WTC11 (cell line): ENCODE results near the gene TUBB4B. TPM values are rescaled to one million over a fixed set of nuclear protein-coding genes. Genes with fewer than 3 reads are reported as not detected.

Source experiments
- ATAC-seq: fragments of 200-7000 bp; cut with Tn5 transposase; 2 replicates; pipeline ENCODE4 v1.10.0; 2021; ENCODE audit warnings: mild to moderate bottlenecking, moderate library complexity
- CTCF ChIA-PET: fragments of 300-600 bp; sonication (Branson Sonifier 250); formaldehyde crosslinking; loops from one replicate; lab custom pipeline; 2021; ENCODE audit warnings: antibody characterized with exemption; lab: Charles Lee
- POLR2A ChIA-PET: fragments of 350-600 bp; sonication (Branson Sonifier 250); formaldehyde crosslinking; loops from one replicate; lab custom pipeline; 2021; ENCODE audit warnings: antibody characterized with exemption; lab: Charles Lee
- DNase-seq: peaks from one replicate; pipeline ENCODE4 v3.0.0; 2021; ENCODE audit warnings: low spot score
- H3K27ac Mint-ChIP-seq: 2 replicates; pipeline ENCODE4 v1.8.0; 2021; ENCODE audit warnings: mixed read lengths
- H3K27me3 Mint-ChIP-seq: 2 replicates; pipeline ENCODE4 v1.8.0; 2021; ENCODE audit warnings: low read depth, mild to moderate bottlenecking, moderate library complexity, mixed read lengths
- H3K36me3 Mint-ChIP-seq: 2 replicates; pipeline ENCODE4 v1.8.0; 2021; ENCODE audit warnings: mixed read lengths
- H3K4me1 Mint-ChIP-seq: 2 replicates; pipeline ENCODE4 v1.8.0; 2022; ENCODE audit warnings: mixed read lengths
- H3K4me3 Mint-ChIP-seq: 2 replicates; pipeline ENCODE4 v1.8.0; 2021; ENCODE audit warnings: mild to moderate bottlenecking, moderate library complexity, mixed read lengths
- H3K9me3 Mint-ChIP-seq: 2 replicates; pipeline ENCODE4 v1.8.0; 2021; ENCODE audit warnings: mixed read lengths
- E2F4 ChIP-seq: sonication (generic); formaldehyde crosslinking; IDR thresholded peaks from 2 replicates; pipeline ENCODE4 v1.8.1; 2022; ENCODE audit warnings: low read depth, mild to moderate bottlenecking, moderate library complexity, missing genetic modification reagents, borderline replicate concordance
- ELF4 ChIP-seq: sonication (generic); formaldehyde crosslinking; IDR thresholded peaks from 2 replicates; pipeline ENCODE4 v1.8.1; 2022; ENCODE audit warnings: low read depth, mild to moderate bottlenecking, moderate library complexity, missing genetic modification reagents
- GTF2I ChIP-seq: fragments of 250-450 bp; sonication (Bioruptor Pico); conservative IDR thresholded peaks from 2 replicates; pipeline ENCODE4 v1.4.0; 2021; ENCODE audit warnings: mild to moderate bottlenecking
- JAZF1 ChIP-seq: fragments of 250-450 bp; sonication (Bioruptor Pico); IDR thresholded peaks from 2 replicates; pipeline ENCODE4 v1.9.0; 2021; ENCODE audit warnings: moderate library complexity, mild to moderate bottlenecking, inconsistent platforms
- OVOL2 ChIP-seq: fragments of 250-450 bp; sonication (Bioruptor Pico); IDR thresholded peaks from 2 replicates; pipeline ENCODE4 v1.9.0; 2021; ENCODE audit warnings: mild to moderate bottlenecking, borderline replicate concordance
- PRRX2 ChIP-seq: fragments of 250-450 bp; sonication (Bioruptor Pico); IDR thresholded peaks from 2 replicates; pipeline ENCODE4 v1.8.0; 2021; ENCODE audit warnings: mild to moderate bottlenecking
- RELA ChIP-seq: sonication (generic); formaldehyde crosslinking; IDR thresholded peaks from 2 replicates; pipeline ENCODE4 v1.8.1; 2022; ENCODE audit warnings: missing genetic modification reagents, mild to moderate bottlenecking, borderline replicate concordance
- SP1 ChIP-seq: sonication (generic); formaldehyde crosslinking; conservative IDR thresholded peaks from 2 replicates; pipeline ENCODE4 v1.8.1; 2022; ENCODE audit warnings: missing genetic modification reagents
- TEAD1 ChIP-seq: sonication (generic); formaldehyde crosslinking; IDR thresholded peaks from 2 replicates; pipeline ENCODE4 v1.8.0; 2022; ENCODE audit warnings: mild to moderate bottlenecking, missing genetic modification reagents
- TEAD4 ChIP-seq: sonication (generic); formaldehyde crosslinking; IDR thresholded peaks from 2 replicates; pipeline ENCODE4 v1.8.0; 2022; ENCODE audit warnings: mild to moderate bottlenecking, missing genetic modification reagents
- TP53 ChIP-seq: sonication (generic); formaldehyde crosslinking; IDR thresholded peaks from 2 replicates; pipeline ENCODE4 v1.8.1; 2023; ENCODE audit warnings: mild to moderate bottlenecking, missing genetic modification reagents
- ZBTB21 ChIP-seq: sonication (generic); formaldehyde crosslinking; IDR thresholded peaks from 2 replicates; pipeline ENCODE4 v1.8.1; 2023; ENCODE audit warnings: mild to moderate bottlenecking, missing genetic modification reagents, borderline replicate concordance
- ZNF138 ChIP-seq: sonication (generic); formaldehyde crosslinking; conservative IDR thresholded peaks from 2 replicates; pipeline ENCODE4 v1.8.1; 2022; ENCODE audit warnings: mild to moderate bottlenecking, moderate library complexity, missing genetic modification reagents
- ZNF416 ChIP-seq: fragments of 250-450 bp; sonication (Bioruptor Pico); IDR thresholded peaks from 2 replicates; pipeline ENCODE4 v1.9.0; 2021; ENCODE audit warnings: mild to moderate bottlenecking, inconsistent platforms
- ZNF512 ChIP-seq: sonication (generic); formaldehyde crosslinking; IDR thresholded peaks from 2 replicates; pipeline ENCODE4 v1.8.1; 2022; ENCODE audit warnings: missing genetic modification reagents, borderline replicate concordance
- total RNA-seq: library from RNA; stranded (reverse); gene quantifications from 3 replicates; pipeline ENCODE4 v1.2.3, GENCODE V29; 2021
- TF ChIP-seq, protein P1 (sequence below): fragments of 250-450 bp; sonication (Bioruptor Pico); IDR thresholded peaks from 2 replicates; pipeline ENCODE4 v1.8.0; 2021; ENCODE audit warnings: mild to moderate bottlenecking
- TF ChIP-seq, protein P2 (sequence below): fragments of 250-450 bp; sonication (Bioruptor Pico); IDR thresholded peaks from 2 replicates; pipeline ENCODE4 v1.9.0; 2021; ENCODE audit warnings: mild to moderate bottlenecking, borderline replicate concordance
- TF ChIP-seq, protein P3 (sequence below): fragments of 250-450 bp; sonication (Bioruptor Pico); conservative IDR thresholded peaks from 2 replicates; pipeline ENCODE4 v1.9.0; 2021; ENCODE audit warnings: mild to moderate bottlenecking
- TF ChIP-seq, protein P4 (sequence below): sonication (generic); formaldehyde crosslinking; IDR thresholded peaks from 2 replicates; pipeline ENCODE4 v1.8.1; 2023; ENCODE audit warnings: mild to moderate bottlenecking, missing genetic modification reagents

Gene TUBB4B
- total RNA-seq, 1 experiment from 2014 or later = 375 TPM

- H3K27me3 Mint-ChIP-seq = no peaks in the 10 kb centered on the region
- peak overlapping the region; percentile 49; the same call in 1 of the 2 replicates for H3K27ac Mint-ChIP-seq
- CTCF ChIA-PET = interaction anchor here (0.5 to 4.4 kb wide), 6 partner anchors 12 to 136 kb away, joined by 3 to 28 read pairs (median 4); no protein-coding TSS in a partner anchor
- H3K4me1 Mint-ChIP-seq = peaks cover 25% of the 10 kb centered on the region
- no peak for DNase-seq
- H3K36me3 Mint-ChIP-seq = peaks cover 13% of the 10 kb centered on the region
- ATAC-seq = no peak
- no peaks in the 10 kb centered on the region for H3K9me3 Mint-ChIP-seq
- TF ChIP-seq PRRX2 (CRISPR knock-in tag) (no peak), GTF2I (CRISPR knock-in tag) (no peak), ELF4 (CRISPR knock-in tag) (no peak), E2F4 (CRISPR knock-in tag) (no peak), JAZF1 (no peak), ZBTB21 (CRISPR knock-in tag) (no peak), ZNF416 (CRISPR knock-in tag) (no peak), TEAD1 (CRISPR knock-in tag) (no peak), OVOL2 (CRISPR knock-in tag) (no peak), TP53 (CRISPR knock-in tag) (no peak)
- TF ChIP-seq, protein P1, sequence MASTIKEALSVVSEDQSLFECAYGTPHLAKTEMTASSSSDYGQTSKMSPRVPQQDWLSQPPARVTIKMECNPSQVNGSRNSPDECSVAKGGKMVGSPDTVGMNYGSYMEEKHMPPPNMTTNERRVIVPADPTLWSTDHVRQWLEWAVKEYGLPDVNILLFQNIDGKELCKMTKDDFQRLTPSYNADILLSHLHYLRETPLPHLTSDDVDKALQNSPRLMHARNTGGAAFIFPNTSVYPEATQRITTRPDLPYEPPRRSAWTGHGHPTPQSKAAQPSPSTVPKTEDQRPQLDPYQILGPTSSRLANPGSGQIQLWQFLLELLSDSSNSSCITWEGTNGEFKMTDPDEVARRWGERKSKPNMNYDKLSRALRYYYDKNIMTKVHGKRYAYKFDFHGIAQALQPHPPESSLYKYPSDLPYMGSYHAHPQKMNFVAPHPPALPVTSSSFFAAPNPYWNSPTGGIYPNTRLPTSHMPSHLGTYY = no peak
- TF ChIP-seq, protein P2, sequence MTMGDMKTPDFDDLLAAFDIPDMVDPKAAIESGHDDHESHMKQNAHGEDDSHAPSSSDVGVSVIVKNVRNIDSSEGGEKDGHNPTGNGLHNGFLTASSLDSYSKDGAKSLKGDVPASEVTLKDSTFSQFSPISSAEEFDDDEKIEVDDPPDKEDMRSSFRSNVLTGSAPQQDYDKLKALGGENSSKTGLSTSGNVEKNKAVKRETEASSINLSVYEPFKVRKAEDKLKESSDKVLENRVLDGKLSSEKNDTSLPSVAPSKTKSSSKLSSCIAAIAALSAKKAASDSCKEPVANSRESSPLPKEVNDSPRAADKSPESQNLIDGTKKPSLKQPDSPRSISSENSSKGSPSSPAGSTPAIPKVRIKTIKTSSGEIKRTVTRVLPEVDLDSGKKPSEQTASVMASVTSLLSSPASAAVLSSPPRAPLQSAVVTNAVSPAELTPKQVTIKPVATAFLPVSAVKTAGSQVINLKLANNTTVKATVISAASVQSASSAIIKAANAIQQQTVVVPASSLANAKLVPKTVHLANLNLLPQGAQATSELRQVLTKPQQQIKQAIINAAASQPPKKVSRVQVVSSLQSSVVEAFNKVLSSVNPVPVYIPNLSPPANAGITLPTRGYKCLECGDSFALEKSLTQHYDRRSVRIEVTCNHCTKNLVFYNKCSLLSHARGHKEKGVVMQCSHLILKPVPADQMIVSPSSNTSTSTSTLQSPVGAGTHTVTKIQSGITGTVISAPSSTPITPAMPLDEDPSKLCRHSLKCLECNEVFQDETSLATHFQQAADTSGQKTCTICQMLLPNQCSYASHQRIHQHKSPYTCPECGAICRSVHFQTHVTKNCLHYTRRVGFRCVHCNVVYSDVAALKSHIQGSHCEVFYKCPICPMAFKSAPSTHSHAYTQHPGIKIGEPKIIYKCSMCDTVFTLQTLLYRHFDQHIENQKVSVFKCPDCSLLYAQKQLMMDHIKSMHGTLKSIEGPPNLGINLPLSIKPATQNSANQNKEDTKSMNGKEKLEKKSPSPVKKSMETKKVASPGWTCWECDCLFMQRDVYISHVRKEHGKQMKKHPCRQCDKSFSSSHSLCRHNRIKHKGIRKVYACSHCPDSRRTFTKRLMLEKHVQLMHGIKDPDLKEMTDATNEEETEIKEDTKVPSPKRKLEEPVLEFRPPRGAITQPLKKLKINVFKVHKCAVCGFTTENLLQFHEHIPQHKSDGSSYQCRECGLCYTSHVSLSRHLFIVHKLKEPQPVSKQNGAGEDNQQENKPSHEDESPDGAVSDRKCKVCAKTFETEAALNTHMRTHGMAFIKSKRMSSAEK = no peak
- TF ChIP-seq, protein P3, sequence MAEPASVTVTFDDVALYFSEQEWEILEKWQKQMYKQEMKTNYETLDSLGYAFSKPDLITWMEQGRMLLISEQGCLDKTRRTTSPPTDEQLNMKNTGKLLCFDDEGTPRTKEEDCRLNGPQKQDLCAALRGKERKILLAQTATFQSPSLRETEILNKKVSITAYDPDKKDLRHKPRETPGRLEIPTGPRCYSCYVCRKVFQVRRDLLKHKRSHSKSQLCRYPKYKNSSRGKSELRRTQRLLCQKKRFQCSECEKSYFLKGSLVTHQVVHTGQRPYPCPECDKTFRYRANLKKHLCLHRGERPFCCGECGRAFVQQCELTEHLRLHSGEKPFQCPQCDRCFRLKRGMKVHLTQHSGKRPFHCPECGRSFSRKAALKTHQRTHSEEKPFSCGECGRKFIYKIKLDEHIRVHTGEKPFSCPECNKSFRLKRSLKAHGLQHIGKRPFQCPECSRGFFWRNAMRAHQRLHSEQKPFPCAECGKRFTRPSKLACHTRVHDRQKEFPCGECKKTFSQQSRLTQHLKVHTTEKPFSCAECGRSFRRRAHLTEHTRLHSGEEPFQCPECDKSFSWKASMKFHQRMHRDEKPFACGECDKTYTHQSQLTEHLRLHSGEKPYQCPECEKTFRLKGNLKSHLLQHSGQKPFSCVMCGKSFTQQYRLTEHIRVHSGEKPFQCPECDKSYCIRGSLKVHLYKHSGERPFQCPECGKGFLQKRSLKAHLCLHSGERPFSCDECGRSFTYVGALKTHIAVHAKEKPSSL (CRISPR knock-in tag) = no peak
- POLR2A ChIA-PET = no interaction called here
- H3K4me3 Mint-ChIP-seq = no peak overlapping the region
These were observed 32.7 kb downstream of the TUBB4B start for GRCh38 chr9:137273611-137274320.

DNA sequence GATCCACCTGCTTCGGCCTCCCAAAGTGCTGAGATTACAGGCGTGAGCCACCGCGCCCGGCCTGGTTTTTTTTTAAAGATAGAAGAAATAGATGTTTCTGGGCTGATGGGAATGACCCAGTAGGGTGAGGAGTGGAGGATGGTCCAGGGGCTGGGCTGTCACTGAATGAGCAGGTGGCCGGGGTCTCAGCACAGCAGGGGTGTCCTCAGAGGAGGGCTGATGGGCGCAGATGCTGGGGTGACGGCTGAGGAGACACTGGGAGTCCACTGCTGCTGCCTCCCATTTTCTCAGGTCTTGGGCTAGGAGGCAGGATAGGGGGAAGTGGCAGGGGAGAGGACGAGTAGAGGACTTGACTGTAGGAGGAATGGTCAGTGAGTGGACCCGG is 34.1 kb downstream of the TUBB4B start:
- H3K9me3 Mint-ChIP-seq = no peaks in the 10 kb centered on the region
- ChIA-PET CTCF (interaction anchor here (0.8 to 1.3 kb wide), 4 partner anchors 12 to 240 kb away, joined by 3 to 7 read pairs (median 3); partner anchors contain the start of genes EXD3 and NELFB), POLR2A (no interaction called here)
- peak overlapping the region; percentile 85 for H3K27ac Mint-ChIP-seq
- no peak for ATAC-seq
- TF ChIP-seq RELA (CRISPR knock-in tag) (no peak), ZBTB21 (CRISPR knock-in tag) (no peak), SP1 (CRISPR knock-in tag) (no peak), ZNF512 (CRISPR knock-in tag) (no peak), ZNF138 (CRISPR knock-in tag) (no peak), TEAD4 (CRISPR knock-in tag) (no peak)
- TF ChIP-seq, protein P4, sequence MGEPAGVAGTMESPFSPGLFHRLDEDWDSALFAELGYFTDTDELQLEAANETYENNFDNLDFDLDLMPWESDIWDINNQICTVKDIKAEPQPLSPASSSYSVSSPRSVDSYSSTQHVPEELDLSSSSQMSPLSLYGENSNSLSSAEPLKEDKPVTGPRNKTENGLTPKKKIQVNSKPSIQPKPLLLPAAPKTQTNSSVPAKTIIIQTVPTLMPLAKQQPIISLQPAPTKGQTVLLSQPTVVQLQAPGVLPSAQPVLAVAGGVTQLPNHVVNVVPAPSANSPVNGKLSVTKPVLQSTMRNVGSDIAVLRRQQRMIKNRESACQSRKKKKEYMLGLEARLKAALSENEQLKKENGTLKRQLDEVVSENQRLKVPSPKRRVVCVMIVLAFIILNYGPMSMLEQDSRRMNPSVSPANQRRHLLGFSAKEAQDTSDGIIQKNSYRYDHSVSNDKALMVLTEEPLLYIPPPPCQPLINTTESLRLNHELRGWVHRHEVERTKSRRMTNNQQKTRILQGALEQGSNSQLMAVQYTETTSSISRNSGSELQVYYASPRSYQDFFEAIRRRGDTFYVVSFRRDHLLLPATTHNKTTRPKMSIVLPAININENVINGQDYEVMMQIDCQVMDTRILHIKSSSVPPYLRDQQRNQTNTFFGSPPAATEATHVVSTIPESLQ (CRISPR knock-in tag) = no peak
- no peaks in the 10 kb centered on the region for H3K27me3 Mint-ChIP-seq
- H3K36me3 Mint-ChIP-seq = peaks cover 3% of the 10 kb centered on the region; the same call in 1 of the 2 replicates
- no peak overlapping the region for H3K4me3 Mint-ChIP-seq
- no peak for DNase-seq
- H3K4me1 Mint-ChIP-seq = peaks cover 25% of the 10 kb centered on the region
